Liver (tissue), 9 donors: ENCODE data around the gene MAMDC4. TPM values are rescaled to one million over a fixed set of nuclear protein-coding genes. Genes with fewer than 3 reads are reported as not detected.
A peak's percentile ranks its signal among the peaks of the same experiment; 100 is the strongest.

ENCODE experiments used
- DNase-seq: peaks from one replicate; pipeline ENCODE4 v3.0.0-alpha.2; 2017; ENCODE audit warnings: low spot score
- H3K27ac ChIP-seq, 2 donors: one replicate each; pipeline ENCODE4 v1.7.0; 2013; ENCODE audit warnings: inconsistent platforms in 2 of 2, low read length in 2 of 2, control low read depth in 1 of 2, low read depth in 1 of 2, mild to moderate bottlenecking in 1 of 2
- H3K27me3 ChIP-seq, 4 donors: one replicate each; pipeline versions ENCODE4 v1.6.1 to v1.7.0; 2013; ENCODE audit warnings: low read length in 3 of 4, inconsistent platforms in 1 of 4, mild to moderate bottlenecking in 1 of 4, moderate library complexity in 1 of 4; ENCODE audit not compliant: control insufficient read depth in 4 of 4, insufficient read depth in 4 of 4
- H3K36me3 ChIP-seq, 4 donors: one replicate each; pipeline versions ENCODE4 v1.6.1 to v1.7.0; 2013; ENCODE audit warnings: low read length in 3 of 4, mild to moderate bottlenecking in 3 of 4, low read depth in 1 of 4, moderate library complexity in 1 of 4; ENCODE audit not compliant: control insufficient read depth in 4 of 4, insufficient read depth in 3 of 4
- H3K4me1 ChIP-seq, 4 donors: one replicate each; pipeline versions ENCODE4 v1.6.1 to v1.7.0; 2013; ENCODE audit warnings: low read length in 3 of 4, mild to moderate bottlenecking in 3 of 4, moderate library complexity in 1 of 4; ENCODE audit not compliant: control insufficient read depth in 4 of 4, insufficient read depth in 4 of 4
- H3K4me3 ChIP-seq, 3 donors: one replicate each; pipeline versions ENCODE4 v1.6.1 to v1.7.0; 2013; ENCODE audit warnings: low read length in 3 of 3, control low read depth in 1 of 3, low read depth in 1 of 3, mild to moderate bottlenecking in 1 of 3
- H3K9ac ChIP-seq, 2 donors: one replicate each; pipeline ENCODE4 v1.7.0; 2013; ENCODE audit warnings: low read length in 2 of 2, mild to moderate bottlenecking in 2 of 2, moderate library complexity in 2 of 2, control low read depth in 1 of 2, low read depth in 1 of 2
- H3K9me3 ChIP-seq, 4 donors: one replicate each; pipeline versions ENCODE4 v1.6.1 to v1.7.0; 2013; ENCODE audit warnings: low read length in 3 of 4; ENCODE audit not compliant: control insufficient read depth in 4 of 4
- ATF3 ChIP-seq: IDR thresholded peaks from 2 replicates; pipeline ENCODE4 v1.6.1; 2016; ENCODE audit warnings: antibody characterized with exemption
- EGR1 ChIP-seq, 2 donors: IDR thresholded peaks; 2 replicates each; pipeline ENCODE4 v1.6.1; 2016 to 2018; ENCODE audit warnings: antibody characterized with exemption in 2 of 2, low read depth in 2 of 2
- FOXA1 ChIP-seq: IDR thresholded peaks from 2 replicates; pipeline ENCODE4 v1.6.1; 2016; ENCODE audit warnings: antibody characterized with exemption
- FOXA2 ChIP-seq: IDR thresholded peaks from 2 replicates; pipeline ENCODE4 v1.6.1; 2016; ENCODE audit warnings: antibody characterized with exemption
- GABPA ChIP-seq, 2 donors: IDR thresholded peaks in 1 of 2; conservative IDR thresholded peaks in 1 of 2; 2 replicates each; pipeline ENCODE4 v1.6.1; 2016; ENCODE audit warnings: antibody characterized with exemption in 2 of 2, mild to moderate bottlenecking in 1 of 2, moderate library complexity in 1 of 2
- HNF4A ChIP-seq, 2 donors: conservative IDR thresholded peaks; 2 replicates each; pipeline ENCODE4 v1.6.1; 2016; ENCODE audit warnings: antibody characterized with exemption in 2 of 2, mild to moderate bottlenecking in 2 of 2
- HNF4G ChIP-seq: IDR thresholded peaks from 2 replicates; pipeline ENCODE4 v1.6.1; 2016; ENCODE audit warnings: antibody characterized with exemption
- JUND ChIP-seq, 2 donors: IDR thresholded peaks; 2 replicates each; pipeline ENCODE4 v1.6.1; 2016; ENCODE audit warnings: antibody characterized with exemption in 2 of 2
- MAX ChIP-seq: IDR thresholded peaks from 2 replicates; pipeline ENCODE4 v1.6.1; 2016; ENCODE audit warnings: antibody characterized with exemption
- NR2F2 ChIP-seq: IDR thresholded peaks from 2 replicates; pipeline ENCODE4 v1.6.1; 2016; ENCODE audit warnings: antibody characterized with exemption
- RAD21 ChIP-seq, 2 donors: IDR thresholded peaks; 2 replicates each; pipeline ENCODE4 v1.6.1; 2016; ENCODE audit warnings: antibody characterized with exemption in 2 of 2, mild to moderate bottlenecking in 2 of 2
- REST ChIP-seq: IDR thresholded peaks from 2 replicates; pipeline ENCODE4 v1.6.1; 2016; ENCODE audit warnings: antibody characterized with exemption, mild to moderate bottlenecking
- RXRA ChIP-seq, 2 donors: IDR thresholded peaks; 2 replicates each; pipeline ENCODE4 v1.6.1; 2017 to 2018; ENCODE audit warnings: antibody characterized with exemption in 2 of 2, mild to moderate bottlenecking in 1 of 2
- SP1 ChIP-seq: IDR thresholded peaks from 2 replicates; pipeline ENCODE4 v1.6.1; 2018; ENCODE audit warnings: antibody characterized with exemption, mild to moderate bottlenecking
- TAF1 ChIP-seq: conservative IDR thresholded peaks from 2 replicates; pipeline ENCODE4 v1.6.1; 2016; ENCODE audit warnings: antibody characterized with exemption, mild to moderate bottlenecking
- YY1 ChIP-seq: IDR thresholded peaks from 2 replicates; pipeline ENCODE4 v1.6.1; 2016; ENCODE audit warnings: antibody characterized with exemption, mild to moderate bottlenecking
- WGBS: extraction: QIAGEN DNeasy Blood & Tissue Kit; methylation state at CpG from one replicate; pipeline ENCODE4 v1.1.7; 2013; 5-methylcytosine and 5-hydroxymethylcytosine counted together
- polyA plus RNA-seq, 2 donors: library from polyadenylated mRNA; stranded (reverse) in 1 of 2; unstranded in 1 of 2; fragments of 200-250 nt in 1 of 2; fragments of >200 nt in 1 of 2; fragmentation: Nextera tagmentation in 1 of 2; extraction: Ambion mirVana in 1 of 2; gene quantifications; one replicate each; pipeline versions ENCODE4 v1.2.1 to v1.2.3, GENCODE V29; 2013 to 2015
- total RNA-seq, 2 donors: library from RNA; depleted of rRNA; stranded (reverse); fragments of >200 nt; gene quantifications; one replicate each; pipeline ENCODE4 v1.2.3, GENCODE V29; 2014
- TF ChIP-seq, protein P1 (sequence below): fragments of 150-350 bp; IDR thresholded peaks from 2 replicates; pipeline ENCODE4 v1.5.1; 2017; ENCODE audit warnings: improper control_type of control experiment, low read depth, low read length; ENCODE audit not compliant: missing input control
- TF ChIP-seq, protein P2 (sequence below): IDR thresholded peaks from 2 replicates; pipeline ENCODE4 v1.6.1; 2016; ENCODE audit warnings: antibody characterized with exemption
- donor health status: healthy.
- donor health status: healthy.
- donor health status: healthy.
- donor health status: healthy.
- donor health status: healthy.

Gene MAMDC4
- total and polyA plus RNA-seq, 4 donors = 2.4 to 8.1 (median 3.9) TPM

DNA sequence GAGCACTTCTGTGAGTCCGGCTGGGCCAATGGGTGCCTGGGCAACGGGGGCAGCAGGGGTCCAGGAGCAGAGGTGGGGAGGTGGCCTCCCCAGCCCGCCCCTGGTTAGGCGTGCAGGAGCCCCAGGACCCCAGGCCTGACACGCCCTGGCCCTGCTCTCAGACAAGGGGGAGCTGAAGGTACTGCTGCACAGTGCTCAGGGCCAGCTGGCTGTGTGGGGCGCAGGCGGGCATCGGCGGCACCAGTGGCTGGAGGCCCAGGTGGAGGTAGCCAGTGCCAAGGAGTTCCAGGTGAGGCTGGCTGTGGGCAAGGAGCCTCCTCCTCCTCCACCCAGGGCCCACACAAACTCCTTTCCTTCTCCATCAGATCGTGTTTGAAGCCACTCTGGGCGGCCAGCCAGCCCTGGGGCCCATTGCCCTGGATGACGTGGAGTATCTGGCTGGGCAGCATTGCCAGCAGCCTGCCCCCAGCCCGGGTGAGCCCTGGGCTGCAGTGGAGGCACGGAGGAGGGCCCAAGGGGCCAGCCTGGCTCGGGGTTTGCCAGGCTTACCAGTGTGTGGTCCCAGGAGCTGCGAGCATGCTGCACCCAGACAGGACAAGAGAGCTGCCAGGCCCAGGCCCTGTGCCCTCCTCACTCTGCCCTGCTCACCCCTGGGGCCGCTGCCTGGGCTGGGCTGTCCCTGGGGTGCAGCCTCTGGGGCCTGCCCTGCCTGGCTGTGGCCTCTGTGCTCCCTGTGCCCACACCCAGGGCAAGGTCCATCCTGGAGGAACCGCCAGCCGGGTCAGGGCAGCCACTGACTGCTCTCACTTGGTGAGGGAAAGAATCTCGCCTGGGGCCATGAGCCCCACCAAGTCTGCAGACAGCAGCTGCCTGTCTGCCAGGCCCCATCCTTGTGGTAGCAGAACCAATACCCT lies 7.0 kb downstream of the MAMDC4 start:
- peaks cover 26 to 74% (median 46%) of the 10 kb centered on the region in 4 donors for H3K4me1 ChIP-seq
- no peak for TF ChIP-seq GABPA (IDR thresholded peaks at IDR 0.05 in 1 of 2, conservative IDR thresholded peaks at IDR 0.05 in 1 of 2)
- TF ChIP-seq FOXA1 = no peak
- no peak for TF ChIP-seq MAX
- TF ChIP-seq, protein P1, sequence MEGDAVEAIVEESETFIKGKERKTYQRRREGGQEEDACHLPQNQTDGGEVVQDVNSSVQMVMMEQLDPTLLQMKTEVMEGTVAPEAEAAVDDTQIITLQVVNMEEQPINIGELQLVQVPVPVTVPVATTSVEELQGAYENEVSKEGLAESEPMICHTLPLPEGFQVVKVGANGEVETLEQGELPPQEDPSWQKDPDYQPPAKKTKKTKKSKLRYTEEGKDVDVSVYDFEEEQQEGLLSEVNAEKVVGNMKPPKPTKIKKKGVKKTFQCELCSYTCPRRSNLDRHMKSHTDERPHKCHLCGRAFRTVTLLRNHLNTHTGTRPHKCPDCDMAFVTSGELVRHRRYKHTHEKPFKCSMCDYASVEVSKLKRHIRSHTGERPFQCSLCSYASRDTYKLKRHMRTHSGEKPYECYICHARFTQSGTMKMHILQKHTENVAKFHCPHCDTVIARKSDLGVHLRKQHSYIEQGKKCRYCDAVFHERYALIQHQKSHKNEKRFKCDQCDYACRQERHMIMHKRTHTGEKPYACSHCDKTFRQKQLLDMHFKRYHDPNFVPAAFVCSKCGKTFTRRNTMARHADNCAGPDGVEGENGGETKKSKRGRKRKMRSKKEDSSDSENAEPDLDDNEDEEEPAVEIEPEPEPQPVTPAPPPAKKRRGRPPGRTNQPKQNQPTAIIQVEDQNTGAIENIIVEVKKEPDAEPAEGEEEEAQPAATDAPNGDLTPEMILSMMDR = no peak
- peak; percentile 97 for TF ChIP-seq SP1
- TF ChIP-seq REST = peak; percentile 67
- TF ChIP-seq RAD21 (IDR thresholded peaks at IDR 0.05) = peak in 1 of 2 donors; percentile 65
- no peak for TF ChIP-seq FOXA2
- no peak for TF ChIP-seq EGR1 (IDR thresholded peaks at IDR 0.05; ENCODE audit: low read depth in 2 of 2)
- TF ChIP-seq HNF4A (conservative IDR thresholded peaks at IDR 0.05) = peak; percentile 98
- TF ChIP-seq, protein P2, sequence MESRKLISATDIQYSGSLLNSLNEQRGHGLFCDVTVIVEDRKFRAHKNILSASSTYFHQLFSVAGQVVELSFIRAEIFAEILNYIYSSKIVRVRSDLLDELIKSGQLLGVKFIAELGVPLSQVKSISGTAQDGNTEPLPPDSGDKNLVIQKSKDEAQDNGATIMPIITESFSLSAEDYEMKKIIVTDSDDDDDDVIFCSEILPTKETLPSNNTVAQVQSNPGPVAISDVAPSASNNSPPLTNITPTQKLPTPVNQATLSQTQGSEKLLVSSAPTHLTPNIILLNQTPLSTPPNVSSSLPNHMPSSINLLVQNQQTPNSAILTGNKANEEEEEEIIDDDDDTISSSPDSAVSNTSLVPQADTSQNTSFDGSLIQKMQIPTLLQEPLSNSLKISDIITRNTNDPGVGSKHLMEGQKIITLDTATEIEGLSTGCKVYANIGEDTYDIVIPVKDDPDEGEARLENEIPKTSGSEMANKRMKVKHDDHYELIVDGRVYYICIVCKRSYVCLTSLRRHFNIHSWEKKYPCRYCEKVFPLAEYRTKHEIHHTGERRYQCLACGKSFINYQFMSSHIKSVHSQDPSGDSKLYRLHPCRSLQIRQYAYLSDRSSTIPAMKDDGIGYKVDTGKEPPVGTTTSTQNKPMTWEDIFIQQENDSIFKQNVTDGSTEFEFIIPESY = no peak
- no peak for TF ChIP-seq TAF1
- peak; percentile 85 to 94 for TF ChIP-seq RXRA (IDR thresholded peaks at IDR 0.05)
- peak; percentile 95 for TF ChIP-seq HNF4G
- no peak for TF ChIP-seq JUND (IDR thresholded peaks at IDR 0.05)
- no peak for TF ChIP-seq ATF3
- TF ChIP-seq NR2F2 = peak; percentile 72
- TF ChIP-seq YY1 = peak; percentile 67
- 45% methylated on average over 20 of the region's 20 CpGs for WGBS
- DNase-seq = peak; percentile 39
- H3K27me3 ChIP-seq = no peaks in the 10 kb centered on the region
- H3K9me3 ChIP-seq = no peaks in the 10 kb centered on the region
- H3K27ac ChIP-seq = peak overlapping the region; percentile 76 to 84
- H3K36me3 ChIP-seq = peaks cover 10 to 25% (median 12%) of the 10 kb centered on the region in 4 donors
- no peak overlapping the region for H3K4me3 ChIP-seq
- H3K9ac ChIP-seq = no peak overlapping the region
